Neural progenitor cell (in vitro differentiated cells): ENCODE data around the gene NRN1L.

ENCODE experiments used
- CTCF ChIP-seq: fragments of 200-600 bp; sonication (generic); IDR thresholded peaks from 2 replicates; pipeline ENCODE4 v1.5.1; 2017; ENCODE audit warnings: antibody characterized with exemption, mild to moderate bottlenecking
- EZH2 ChIP-seq: fragments of 200-600 bp; sonication (generic); IDR thresholded peaks from 2 replicates; pipeline ENCODE4 v1.6.1; 2017; ENCODE audit warnings: antibody characterized with exemption, mild to moderate bottlenecking, moderate library complexity
- EZH2phosphoT487 ChIP-seq: fragments of 200-600 bp; sonication (generic); IDR thresholded peaks from 2 replicates; pipeline ENCODE4 v1.6.1; 2017; ENCODE audit warnings: antibody characterized with exemption

- no peak for TF ChIP-seq EZH2
- no peak for TF ChIP-seq CTCF
- no peak for TF ChIP-seq EZH2phosphoT487
These were observed 4.1 kb upstream of the NRN1L start for GRCh38 chr16:67880584-67880983.
